A172 (cell line): ENCODE data around the gene ST6GALNAC5. TPM values are rescaled to one million over a fixed set of nuclear protein-coding genes. Genes with fewer than 3 reads are reported as not detected.
A peak's percentile ranks its signal among the peaks of the same experiment; 100 is the strongest.
"Not testable (repeated sequence)": the region's sequence is repeated elsewhere in the genome, so short reads cannot be mapped to it uniquely, and the experiment has no call there.

ENCODE experiments used
- DNase-seq: peaks from one replicate; pipeline ENCODE4 v3.0.0-alpha.2; 2015; ENCODE audit warnings: low spot score
- total RNA-seq: library from RNA; depleted of rRNA; stranded (reverse); fragments of >200 nt; shearing (Covaris generic); gene quantifications from 2 replicates; pipeline ENCODE4 v1.2.3, GENCODE V29; 2014; rRNA removed

Gene ST6GALNAC5
- 0.60 and 1.2 TPM in 2 replicates for total RNA-seq

- no peak for DNase-seq
Observed at GRCh38 chr1:76867342-76868130, at the start of gene ST6GALNAC5. TSS of gene ST6GALNAC5 (plus strand) at chr1:76867480.

GRCh38 chr1:76820028-76820427 lies 47.3 kb upstream of the ST6GALNAC5 start:
- DNase-seq = no peak

GRCh38 chr1:76822961-76823360 lies 44.3 kb upstream of the ST6GALNAC5 start:
- DNase-seq = not testable (repeated sequence)

GRCh38 chr1:76824106-76824505 lies 43.2 kb upstream of the ST6GALNAC5 start:
- no peak for DNase-seq

- peak; percentile 59 for DNase-seq
Observed at GRCh38 chr1:76826072-76826845, 41.0 kb upstream of the ST6GALNAC5 start.

- DNase-seq = no peak
Observed at GRCh38 chr1:76827066-76827465, 40.2 kb upstream of the ST6GALNAC5 start.

GRCh38 chr1:76830373-76830772 lies 36.9 kb upstream of the ST6GALNAC5 start:
- DNase-seq = peak; percentile 5

- DNase-seq = no peak
Observed at GRCh38 chr1:76832521-76832920, 34.8 kb upstream of the ST6GALNAC5 start.

- no peak for DNase-seq
Observed at GRCh38 chr1:76833151-76833550, 34.1 kb upstream of the ST6GALNAC5 start.

GRCh38 chr1:76833856-76834255 lies 33.4 kb upstream of the ST6GALNAC5 start:
- no peak for DNase-seq

- DNase-seq = peak; percentile 27
Observed at GRCh38 chr1:76835203-76835602, 32.1 kb upstream of the ST6GALNAC5 start.

GRCh38 chr1:76840278-76840677 lies 27.0 kb upstream of the ST6GALNAC5 start:
- no peak for DNase-seq

GRCh38 chr1:76841460-76841859 lies 25.8 kb upstream of the ST6GALNAC5 start:
- no peak for DNase-seq

- no peak for DNase-seq
Observed at GRCh38 chr1:76843821-76844464, 23.3 kb upstream of the ST6GALNAC5 start.

GRCh38 chr1:76854255-76854654 lies 13.0 kb upstream of the ST6GALNAC5 start:
- DNase-seq = no peak

GRCh38 chr1:76856104-76856503 lies 11.2 kb upstream of the ST6GALNAC5 start:
- no peak for DNase-seq

- DNase-seq = no peak
Observed at GRCh38 chr1:76857138-76857537, 10.1 kb upstream of the ST6GALNAC5 start.

GRCh38 chr1:76857973-76858372 lies 9.3 kb upstream of the ST6GALNAC5 start:
- no peak for DNase-seq

GRCh38 chr1:76861149-76861548 lies 6.1 kb upstream of the ST6GALNAC5 start:
- DNase-seq = no peak

- no peak for DNase-seq
Observed at GRCh38 chr1:76862447-76862846, 4.8 kb upstream of the ST6GALNAC5 start.

GRCh38 chr1:76864383-76864782 lies 2.9 kb upstream of the ST6GALNAC5 start:
- DNase-seq = no peak

- DNase-seq = no peak
Observed at GRCh38 chr1:76865696-76866286, 1.5 kb upstream of the ST6GALNAC5 start.
